GM12891 (cell line): Measurements from ENCODE around the gene TMEM51.

Experiments
- POLR2A ChIP-seq: IDR thresholded peaks from 2 replicates; pipeline ENCODE4 v1.6.1; 2011; ENCODE audit warnings: low read depth, low read length, control low read depth
- POLR2AphosphoS5 ChIP-seq: IDR thresholded peaks from 2 replicates; pipeline ENCODE4 v1.6.1; 2011; ENCODE audit warnings: low read depth, low read length, control low read depth

- no peak for TF ChIP-seq POLR2AphosphoS5
- TF ChIP-seq POLR2A, result no peak
These were observed 95.5 kb downstream of the TMEM51 start for GRCh38 chr1:15249081-15249480.
